ENCODE data around the gene TRERF1. TPM values are rescaled to one million over a fixed set of nuclear protein-coding genes. Genes with fewer than 3 reads are reported as not detected.
A peak's percentile ranks its signal among the peaks of the same experiment; 100 is the strongest.

TRERF1 gene
- total and polyA plus RNA-seq, 2 of the 4 experiments (the other 2 are of a cell fraction) = 6.3 to 9.9 TPM

DNA sequence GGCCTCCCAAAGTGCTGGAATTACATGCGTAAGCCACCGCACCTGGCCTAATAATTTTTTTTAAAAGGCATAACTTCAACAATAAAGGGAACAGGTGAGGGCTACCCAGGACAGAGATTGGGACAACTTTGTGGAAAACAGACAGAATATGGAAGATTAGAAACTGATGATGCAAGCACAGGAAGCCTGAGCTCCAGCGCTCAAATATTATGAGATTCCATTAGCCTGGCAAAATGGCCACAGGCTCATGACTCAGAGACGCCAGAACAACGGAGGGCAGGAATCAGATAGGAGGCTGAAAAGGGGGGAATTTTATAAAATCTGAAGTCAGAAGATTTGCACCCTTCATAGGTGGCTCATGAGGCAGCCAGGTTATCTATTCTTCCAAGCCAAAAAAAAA lies 131.0 kb downstream of the TRERF1 start:
- dilution Hi-C loops (cut with HindIII; ENCODE audit: low sequenced_read_pairs, unreplicated experiment) = no loop called here
- peaks cover 38 to 72% of the 10 kb centered on the region in 2 experiments for H3K79me1 ChIP-seq (ENCODE audit: low read depth in 1 of 2, low read length in 2 of 2)
- H3K4me2 ChIP-seq (ENCODE audit: low read depth, low read length) = no peak overlapping the region
- no peak for ATAC-seq (ENCODE audit: low read depth)
- no peak overlapping the region for H3K4ac ChIP-seq (ENCODE audit: low read depth, low read length)
- H3K4me1 ChIP-seq (ENCODE audit: control insufficient read depth, insufficient read depth, low read length) = peaks cover 9% of the 10 kb centered on the region
- H3K27ac ChIP-seq (ENCODE audit: insufficient read depth, low read length) = no peak overlapping the region
- DNase-seq = no peak
- TF ChIP-seq SMC3 (IDR thresholded peaks at IDR 0.05; ENCODE audit: low read depth, low read length) (no peak), MAFK (IDR thresholded peaks at IDR 0.05; ENCODE audit: low read depth, low read length) (no peak), RAD21 (IDR thresholded peaks at IDR 0.05; ENCODE audit: low read length) (no peak), FOS (IDR thresholded peaks at IDR 0.05; ENCODE audit: low read depth, low read length) (no peak), RCOR1 (IDR thresholded peaks at IDR 0.05; ENCODE audit: insufficient replicate concordance, low read length) (no peak), POLR2A (IDR thresholded peaks at IDR 0.05; ENCODE audit: low read depth, low read length) (no peak), CEBPB (IDR thresholded peaks at IDR 0.05; ENCODE audit: low read depth, low read length) (0 out of 2 replicates have a peak, but pooled peaks have one; percentile 12), MXI1 (IDR thresholded peaks at IDR 0.05; ENCODE audit: borderline replicate concordance, low read depth, low read length) (no peak)
- TF ChIP-seq, protein P1, sequence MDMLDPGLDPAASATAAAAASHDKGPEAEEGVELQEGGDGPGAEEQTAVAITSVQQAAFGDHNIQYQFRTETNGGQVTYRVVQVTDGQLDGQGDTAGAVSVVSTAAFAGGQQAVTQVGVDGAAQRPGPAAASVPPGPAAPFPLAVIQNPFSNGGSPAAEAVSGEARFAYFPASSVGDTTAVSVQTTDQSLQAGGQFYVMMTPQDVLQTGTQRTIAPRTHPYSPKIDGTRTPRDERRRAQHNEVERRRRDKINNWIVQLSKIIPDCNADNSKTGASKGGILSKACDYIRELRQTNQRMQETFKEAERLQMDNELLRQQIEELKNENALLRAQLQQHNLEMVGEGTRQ (IDR thresholded peaks at IDR 0.05; ENCODE audit: low read depth, low read length) = no peak
- no peak overlapping the region for H3K18ac ChIP-seq (ENCODE audit: low read depth, low read length)
- no peak overlapping the region for H2AK9ac ChIP-seq (replicated peaks; ENCODE audit: low read depth, low read length, poor library complexity)
- H3K14ac ChIP-seq (replicated peaks; ENCODE audit: low read depth, low read length) = no peak overlapping the region
- H3K4me3 ChIP-seq (ENCODE audit: insufficient read depth, low read depth, low read length) = no peak overlapping the region
- 0 out of 2 replicates have a peak overlapping the region, but pooled peaks have one; percentile 3 for H4K91ac ChIP-seq (ENCODE audit: insufficient read depth, low read depth, low read length)
- no peak overlapping the region for H4K5ac ChIP-seq (ENCODE audit: low read depth, low read length)
- ChIA-PET POLR2A (ENCODE audit: unreplicated experiment) (no interaction called here), CTCF (interaction anchor here (1.8 kb wide), 1 partner anchor 227 kb away, joined by 6 read pairs; no protein-coding TSS in a partner anchor)
- H3K23ac ChIP-seq (ENCODE audit: low read depth, low read length) = no peak overlapping the region
- no peak overlapping the region for H2BK5ac ChIP-seq (ENCODE audit: low read depth, low read length, poor library complexity, severe bottlenecking)
- H3K56ac ChIP-seq (ENCODE audit: extremely low read depth, insufficient read depth, low read length) = no peak overlapping the region
- H2AFZ ChIP-seq (replicated peaks; ENCODE audit: low read length, poor library complexity) = no peak overlapping the region
- no TSS peak for BruUV-seq (replicated peaks)
- in situ Hi-C loops (cut with MboI; ENCODE audit: low sequenced_read_pairs) = no loop called here
- no peak overlapping the region for H2BK120ac ChIP-seq (ENCODE audit: low read depth, low read length)
- no peak overlapping the region for H2BK15ac ChIP-seq (ENCODE audit: low read depth, low read length)
- H3K9ac ChIP-seq (ENCODE audit: low read depth, low read length) = no peak overlapping the region
- H2AK5ac ChIP-seq (ENCODE audit: low read depth, low read length) = no peak overlapping the region
- no peak overlapping the region for H4K8ac ChIP-seq (ENCODE audit: low read depth in 2 of 2, low read length in 2 of 2)
- intact Hi-C loops (cut with micrococcal nuclease) = no loop called here
- no peaks in the 10 kb centered on the region for H3K36me3 ChIP-seq (ENCODE audit: control insufficient read depth, insufficient read depth, low read length)
- no peak overlapping the region for H2BK20ac ChIP-seq (ENCODE audit: low read depth, low read length)
- H3K27me3 ChIP-seq (ENCODE audit: control insufficient read depth, insufficient read depth, low read length) = no peaks in the 10 kb centered on the region
- peaks cover 3% of the 10 kb centered on the region; the same call in 1 of the 2 replicates for H4K20me1 ChIP-seq (ENCODE audit: insufficient read depth, low read length)
- WGBS, 2 experiments (ENCODE audit: extremely low coverage in 2 of 2, insufficient read length in 1 of 2) = 100% methylated on average over 1 of the region's 5 CpGs; no CpG with 5 or more reads in 1 of the 2 experiments
- 0 out of 2 replicates have a peak, but pooled peaks cover 1% of the 10 kb centered on the region for H3K9me3 ChIP-seq (ENCODE audit: control insufficient read depth, insufficient read depth, low read length)
- H3K9me1 ChIP-seq (ENCODE audit: insufficient read depth, low read length) = peaks cover 23% of the 10 kb centered on the region

Measured in IMR-90 (cell line).